Stimulated activated CD4-positive, alpha-beta T cell treated with anti-CD3 and anti-CD28 coated beads, TNF-alpha, amount 100 ng/mL, for 48 hours (primary cell): ENCODE data around the gene TSC22D4.

Source experiments
- DNase-seq, 3 donors: peaks; one replicate each; pipeline ENCODE4 v3.0.0-alpha.2; 2020; ENCODE audit warnings: low read depth in 3 of 3

TSC22D4 gene

DNA sequence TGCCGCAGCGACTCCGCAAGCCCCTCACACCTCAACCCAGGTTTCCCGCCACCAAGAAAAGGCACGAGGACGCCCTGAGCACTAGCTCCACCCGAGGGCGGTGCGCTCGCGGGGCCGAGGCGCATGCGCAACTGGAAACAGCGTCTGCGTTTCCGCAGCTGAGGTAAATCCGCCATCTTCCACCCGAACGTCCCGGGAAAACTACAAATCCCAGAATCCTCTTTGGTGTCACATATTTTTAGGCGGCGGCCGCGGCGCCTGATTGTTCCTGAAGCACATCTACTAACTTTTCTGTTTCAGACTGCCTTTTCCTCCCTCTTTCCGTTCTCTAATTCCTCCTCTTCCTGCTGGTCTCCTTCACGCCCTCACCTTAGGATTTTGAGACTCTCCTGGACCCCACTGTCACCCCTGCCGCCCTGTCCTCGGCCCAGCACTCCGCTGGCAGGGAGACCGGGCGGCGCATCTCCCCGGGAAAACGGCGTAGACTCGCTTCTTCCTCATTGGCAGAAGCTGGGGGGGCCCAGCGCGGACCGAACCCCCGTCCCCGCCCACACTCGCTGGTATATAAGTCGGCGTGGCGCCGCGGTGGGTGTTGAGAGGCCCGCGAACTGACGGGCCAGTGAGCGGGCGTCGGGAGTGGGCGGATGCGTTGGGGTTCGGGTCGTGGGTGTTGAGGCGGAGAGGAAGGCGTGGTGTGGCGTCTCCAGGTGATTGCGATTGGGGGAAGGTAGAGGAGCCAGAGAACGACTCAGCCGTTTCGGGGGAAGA is 50.6 kb downstream of the TSC22D4 start, which contains the start of gene ZCWPW1:
Gene ZCWPW1 (minus strand): TSS at position 505 of the 768 bp plus-strand sequence. CDS start 8,054 bp downstream, outside the sequence.
- DNase-seq, result peak; percentile 94 to 96 (median 95)

DNA sequence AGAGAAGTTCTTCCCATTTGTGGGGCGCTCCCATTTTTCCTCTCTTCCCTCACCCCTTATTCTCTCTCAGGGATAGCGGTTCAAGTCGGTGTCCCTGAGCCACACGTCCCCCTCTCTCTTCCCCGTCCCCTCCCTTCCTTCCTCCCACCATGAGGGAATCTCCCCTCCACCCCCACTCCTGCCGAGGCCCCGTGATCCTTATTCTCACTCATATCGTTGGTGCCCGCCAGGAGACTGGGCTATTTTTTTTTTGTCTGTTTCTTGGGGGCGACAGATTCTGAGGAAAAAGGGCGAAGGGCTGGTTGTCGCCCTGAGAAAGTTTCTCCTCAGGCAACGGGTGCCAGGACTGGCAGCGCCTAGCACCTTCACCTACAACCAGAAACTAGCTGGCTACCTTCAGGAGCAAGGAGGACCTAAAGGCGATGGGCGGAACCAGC is 51.2 kb downstream of the TSC22D4 start:
- DNase-seq, result no peak

DNA sequence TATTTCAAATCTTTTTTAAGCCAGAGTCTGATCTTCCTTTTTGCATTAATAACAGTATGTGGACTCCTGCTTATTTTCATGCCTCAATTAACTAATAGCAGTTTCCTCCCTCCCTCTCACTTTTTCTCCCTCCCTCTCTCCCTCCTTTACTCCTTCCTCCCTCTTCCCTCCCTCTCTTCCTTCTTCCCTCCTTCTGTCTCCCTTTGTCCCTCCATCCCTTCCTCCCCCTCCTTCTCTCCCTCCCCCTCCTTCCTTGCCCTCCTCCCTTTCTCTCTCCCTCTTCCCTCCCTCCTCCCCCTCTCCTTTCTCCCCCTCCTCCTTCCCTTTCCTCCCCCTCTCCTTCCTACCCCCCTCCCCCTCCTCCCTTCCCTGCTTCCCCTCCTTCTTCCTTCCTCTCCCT is 52.5 kb downstream of the TSC22D4 start:
- DNase-seq, result no peak

DNA sequence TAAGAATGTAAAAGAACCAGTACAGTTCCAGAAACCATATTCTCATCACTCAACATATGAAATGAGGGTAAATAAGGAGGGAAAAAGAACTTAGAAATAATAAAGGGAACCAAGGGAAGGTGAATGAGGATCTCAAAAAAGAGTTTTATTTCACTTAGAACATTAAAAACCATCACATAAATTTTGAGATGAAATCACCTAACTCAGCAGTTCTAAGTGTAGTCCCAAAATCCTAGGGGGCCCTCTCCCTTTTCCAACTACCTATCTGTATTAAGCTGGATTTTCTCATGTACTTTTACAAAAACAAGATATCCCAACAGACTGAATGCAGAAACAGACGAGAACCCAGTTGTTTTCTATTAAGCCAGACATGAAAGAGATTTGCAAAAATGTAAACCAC is 53.7 kb downstream of the TSC22D4 start:
- no peak for DNase-seq

DNA sequence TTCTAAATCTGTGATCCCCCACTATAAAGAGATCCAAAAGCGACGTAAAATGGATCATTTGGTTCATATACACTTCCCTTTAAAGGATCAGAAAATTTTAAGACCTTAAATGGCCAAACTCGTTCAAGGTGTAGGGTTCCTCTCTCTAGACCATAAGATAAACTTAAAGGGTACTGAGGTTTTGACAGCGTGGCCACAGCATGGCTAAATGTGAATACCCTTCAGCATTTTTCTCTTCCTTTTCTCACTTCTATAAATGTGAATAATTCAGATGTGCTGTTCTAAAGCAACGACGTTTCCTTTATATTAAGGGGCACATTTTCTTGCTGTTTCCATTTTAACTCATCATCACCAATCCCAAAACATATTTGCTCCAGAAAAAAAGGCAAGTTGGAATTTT is 55.7 kb downstream of the TSC22D4 start:
- DNase-seq, result no peak

DNA sequence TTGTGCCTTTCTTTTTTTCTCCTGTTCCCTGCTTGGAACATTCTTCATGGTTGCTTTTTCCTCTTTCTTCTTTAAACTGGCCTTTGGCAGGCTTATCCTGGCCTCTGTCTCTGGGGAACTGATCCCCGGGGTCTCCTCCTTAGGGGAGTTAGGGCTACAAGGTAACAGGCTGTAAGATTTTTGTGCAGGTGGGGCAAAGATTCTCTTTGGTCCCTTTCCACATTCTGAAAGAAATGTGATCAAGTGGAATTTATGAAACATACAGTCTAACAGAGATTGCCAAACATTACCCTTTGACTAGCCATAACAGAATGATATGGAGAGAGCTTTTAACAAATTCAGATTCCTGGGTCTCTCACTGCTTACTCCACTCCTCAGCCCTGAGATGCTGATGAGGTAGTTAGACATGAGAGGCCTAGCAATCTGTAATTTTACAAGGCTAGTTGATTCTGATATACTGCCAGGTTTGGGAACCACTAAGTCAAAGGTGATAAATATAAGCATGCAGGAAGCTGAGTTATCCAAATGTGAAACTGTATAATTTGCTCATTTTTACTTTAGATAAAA is 59.3 kb downstream of the TSC22D4 start:
- no peak for DNase-seq

DNA sequence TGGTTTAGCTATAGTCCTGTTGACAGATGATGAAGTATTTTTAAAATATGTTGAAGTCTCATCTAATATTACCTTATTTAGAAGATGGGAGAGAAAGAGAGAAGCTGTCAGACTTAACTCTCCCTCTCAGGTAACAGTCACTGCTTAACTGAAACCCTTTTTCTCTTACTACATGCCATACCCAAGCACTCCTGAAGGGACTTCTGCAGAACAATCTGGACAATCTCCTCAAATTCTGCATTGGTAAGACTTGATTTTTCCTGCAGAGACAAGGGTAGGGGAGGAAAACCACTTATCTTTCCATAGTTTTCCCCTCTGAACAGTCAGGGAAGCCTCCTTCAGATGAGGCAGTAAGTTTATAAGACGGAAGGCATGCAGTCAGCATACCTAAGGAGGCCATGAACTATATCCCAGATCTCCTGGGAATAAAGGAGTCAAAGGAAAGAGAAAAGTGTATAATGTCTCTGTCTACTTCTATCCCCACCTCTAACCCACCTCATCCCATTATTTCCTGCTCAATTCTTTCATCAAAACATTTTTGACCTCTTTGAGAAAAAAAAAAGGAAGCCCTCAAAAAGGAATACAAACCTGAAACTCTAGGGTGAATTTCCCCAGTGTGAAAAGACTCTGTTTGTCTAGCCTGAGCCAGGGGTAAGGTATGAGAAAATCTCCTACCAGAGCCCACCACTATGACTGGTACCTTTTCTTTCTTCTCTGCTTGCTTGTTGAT is 59.9 kb downstream of the TSC22D4 start:
- DNase-seq, result no peak
